Upper lobe of right lung (tissue), 1 donor: Measurements from ENCODE around the gene PLEKHG7. TPM values are rescaled to one million over a fixed set of nuclear protein-coding genes. Genes with fewer than 3 reads are reported as not detected.
A peak's percentile ranks its signal among the peaks of the same experiment; 100 is the strongest.
"Not testable (repeated sequence)": the region's sequence is repeated elsewhere in the genome, so short reads cannot be mapped to it uniquely, and the experiment has no call there.

Experiments used
- ATAC-seq: fragments of 200-7000 bp; cut with Tn5 transposase; one replicate; pipeline ENCODE4 v1.9.1; 2020; ENCODE audit warnings: mild to moderate bottlenecking, moderate library complexity
- DNase-seq: peaks from one replicate; pipeline ENCODE4 v3.0.0-alpha.2; 2020
- H3K27ac ChIP-seq: fragments of 200-600 bp; one replicate; pipeline ENCODE4 v1.8.0; 2022
- H3K27me3 ChIP-seq: fragments of 200-600 bp; one replicate; pipeline ENCODE4 v1.8.0; 2022; ENCODE audit warnings: mild to moderate bottlenecking
- H3K36me3 ChIP-seq: fragments of 200-600 bp; one replicate; pipeline ENCODE4 v1.8.0; 2022
- H3K4me1 ChIP-seq: fragments of 200-600 bp; one replicate; pipeline ENCODE4 v1.8.0; 2022
- H3K4me3 ChIP-seq: fragments of 200-600 bp; one replicate; pipeline ENCODE4 v1.8.0; 2022; ENCODE audit warnings: mild to moderate bottlenecking
- H3K9me3 ChIP-seq: fragments of 200-600 bp; one replicate; pipeline ENCODE4 v1.8.0; 2022
- intact Hi-C: fragments of 100-400 bp; cut with DNase I; formaldehyde crosslinking; loops from one replicate; pipeline ENCODE4 v1.11.0; 2022
- long read RNA-seq: library from polyadenylated mRNA; unstranded; transcript quantifications from one replicate; pipeline ENCODE4 v2.0.0, GENCODE V29; 2021
- total RNA-seq: library from RNA; stranded (reverse); fragmentation: NEBNext Ultra II Directional; extraction: Animal tissue kit (Norgen Biotek cat#: 25700); gene quantifications from one replicate; pipeline ENCODE4 v1.2.1, GENCODE V29; 2021
- TF ChIP-seq, protein P1 (sequence below): fragments of 200-600 bp; IDR thresholded peaks from one replicate; pipeline ENCODE4 v1.8.0; 2022; ENCODE audit warnings: antibody characterized with exemption
- donor health status: DM: no; HTN: yes; CAD: no; lungs with severe emphysema.

Gene PLEKHG7, protein sequence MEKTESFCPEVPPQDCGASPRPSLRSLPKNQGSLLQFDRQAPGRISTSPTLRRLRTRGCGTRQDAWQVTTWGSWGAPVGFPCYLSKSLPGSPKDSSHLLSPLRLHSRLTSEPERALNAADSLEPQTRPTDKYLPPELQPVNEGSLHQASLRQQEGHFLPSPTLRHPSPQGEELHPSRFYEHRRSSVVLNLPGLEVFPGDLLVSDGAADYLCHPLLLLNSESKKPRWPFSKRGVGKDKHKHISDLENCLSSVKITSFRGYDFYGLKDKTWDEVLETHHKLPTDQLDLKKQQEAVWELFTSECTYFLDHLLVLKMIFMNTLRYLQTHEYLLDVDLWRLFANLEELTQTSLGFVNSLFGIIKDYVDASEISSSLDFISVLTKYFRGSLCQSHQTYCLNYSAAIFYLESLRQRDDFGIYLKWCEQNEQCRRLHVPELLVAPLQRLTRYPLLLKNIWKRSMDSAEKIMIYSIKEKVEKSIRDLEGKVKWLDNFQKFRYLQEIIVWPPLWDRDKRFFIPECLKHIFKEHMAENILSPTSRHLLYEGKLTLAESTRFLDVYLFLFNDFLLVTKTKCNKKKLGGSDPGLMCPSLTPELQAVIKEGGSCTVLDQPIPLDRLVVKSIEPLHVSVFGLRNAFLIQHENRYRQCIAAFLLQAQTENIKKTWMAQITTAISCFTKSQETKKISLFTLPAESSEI
- not detected for total RNA-seq
- long read RNA-seq: 0 reads

DNA sequence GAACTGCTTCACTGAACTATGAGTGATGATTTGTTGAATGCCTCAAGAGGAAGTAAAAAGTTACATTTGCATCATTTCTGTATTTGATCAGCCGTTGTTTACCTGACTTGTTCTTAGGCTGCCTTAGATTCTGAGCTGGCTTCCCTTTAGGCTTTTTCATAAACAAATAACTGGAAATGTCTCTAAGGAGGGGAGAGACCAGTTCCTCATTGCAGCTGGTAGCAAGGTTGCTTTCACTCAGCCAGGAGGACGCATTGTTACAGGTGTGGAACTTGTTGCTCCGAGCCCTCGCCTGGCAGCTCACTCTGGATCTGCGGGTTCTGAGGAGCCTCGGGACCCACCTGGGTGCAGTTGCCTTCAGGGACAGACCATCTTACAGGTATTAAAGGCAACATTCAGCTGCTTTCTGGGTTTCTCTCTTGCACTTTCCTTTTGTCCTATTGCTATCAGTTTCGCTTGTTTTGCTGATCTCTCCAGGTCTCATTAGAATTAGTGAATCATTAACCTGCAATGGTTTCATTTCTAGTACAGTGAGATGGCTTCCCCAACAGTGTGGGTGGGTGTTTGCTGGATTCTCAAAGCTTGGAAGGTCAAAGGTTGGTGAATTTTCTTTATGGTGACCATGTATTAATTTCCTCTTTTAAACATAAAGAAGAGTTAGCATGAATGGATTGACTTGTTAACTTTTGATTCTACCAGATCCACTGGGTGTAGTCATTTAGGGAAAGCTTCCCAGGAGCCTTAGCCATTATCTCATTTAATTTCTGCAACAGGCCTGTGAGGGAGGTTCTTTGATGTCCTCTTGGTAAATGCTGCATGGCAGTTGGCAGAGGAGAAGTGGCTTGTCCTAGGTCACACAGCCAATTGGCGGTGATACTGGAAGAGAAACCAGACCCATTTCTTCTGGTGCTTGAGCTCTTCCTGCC, at the start of gene PLEKHG7:
PLEKHG7 (plus strand) TSS at position 236 of the 926 bp plus-strand sequence. CDS start 3,643 bp downstream, outside the sequence.
- no peaks in the 10 kb centered on the region for H3K36me3 ChIP-seq
- TF ChIP-seq, protein P1, sequence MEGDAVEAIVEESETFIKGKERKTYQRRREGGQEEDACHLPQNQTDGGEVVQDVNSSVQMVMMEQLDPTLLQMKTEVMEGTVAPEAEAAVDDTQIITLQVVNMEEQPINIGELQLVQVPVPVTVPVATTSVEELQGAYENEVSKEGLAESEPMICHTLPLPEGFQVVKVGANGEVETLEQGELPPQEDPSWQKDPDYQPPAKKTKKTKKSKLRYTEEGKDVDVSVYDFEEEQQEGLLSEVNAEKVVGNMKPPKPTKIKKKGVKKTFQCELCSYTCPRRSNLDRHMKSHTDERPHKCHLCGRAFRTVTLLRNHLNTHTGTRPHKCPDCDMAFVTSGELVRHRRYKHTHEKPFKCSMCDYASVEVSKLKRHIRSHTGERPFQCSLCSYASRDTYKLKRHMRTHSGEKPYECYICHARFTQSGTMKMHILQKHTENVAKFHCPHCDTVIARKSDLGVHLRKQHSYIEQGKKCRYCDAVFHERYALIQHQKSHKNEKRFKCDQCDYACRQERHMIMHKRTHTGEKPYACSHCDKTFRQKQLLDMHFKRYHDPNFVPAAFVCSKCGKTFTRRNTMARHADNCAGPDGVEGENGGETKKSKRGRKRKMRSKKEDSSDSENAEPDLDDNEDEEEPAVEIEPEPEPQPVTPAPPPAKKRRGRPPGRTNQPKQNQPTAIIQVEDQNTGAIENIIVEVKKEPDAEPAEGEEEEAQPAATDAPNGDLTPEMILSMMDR: no peak
- no peaks in the 10 kb centered on the region for H3K9me3 ChIP-seq
- ATAC-seq: peak; percentile 71
- intact Hi-C loops: no loop called here
- no peak within 1 kb of the TSS for H3K27ac ChIP-seq
- no peaks in the 10 kb centered on the region for H3K27me3 ChIP-seq
- H3K4me1 ChIP-seq: no peaks in the 10 kb centered on the region
- no peak for DNase-seq
- H3K4me3 ChIP-seq: peak within 1 kb of the TSS; percentile 39

DNA sequence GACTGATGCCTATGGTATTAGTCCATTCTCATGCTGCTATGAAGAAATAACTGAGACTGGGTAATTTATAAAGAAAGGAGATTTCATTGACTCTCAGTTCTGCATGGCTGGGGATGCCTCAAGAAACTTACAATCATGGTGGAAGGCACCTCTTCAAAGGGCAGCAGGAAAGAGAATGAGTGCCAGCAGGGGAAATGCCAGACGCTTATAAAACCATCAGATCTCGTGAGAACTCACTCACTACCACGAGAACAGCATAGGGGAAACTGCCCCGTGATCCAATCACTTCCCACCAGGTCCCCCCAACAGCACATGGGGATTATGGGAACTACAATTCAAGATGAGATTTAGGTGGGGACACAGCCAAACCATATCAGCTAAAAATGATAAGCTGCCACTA, 48.5 kb upstream of the PLEKHG7 start:
- not testable (repeated sequence) for DNase-seq

DNA sequence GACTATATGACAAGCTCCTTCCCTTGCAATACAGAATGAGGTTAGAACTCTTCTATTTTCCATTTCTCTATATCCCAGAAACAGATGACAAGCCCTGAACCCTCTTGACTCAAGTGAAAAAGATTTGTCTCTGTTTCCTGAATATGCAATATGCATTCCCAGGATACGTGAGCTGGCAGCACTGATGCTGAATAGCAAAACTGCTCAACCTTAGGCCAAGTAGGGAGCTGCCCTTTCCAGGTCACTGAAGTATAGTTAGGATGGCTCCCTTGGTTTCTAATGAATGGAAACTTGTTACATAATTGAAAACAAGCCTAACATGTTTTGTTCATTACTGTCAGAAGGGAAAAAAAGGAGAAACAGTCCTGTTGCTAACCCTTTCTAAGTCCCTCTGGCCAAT, 47.9 kb upstream of the PLEKHG7 start:
- Histone ChIP-seq H3K36me3 (no peaks in the 10 kb centered on the region), H3K4me1 (no peaks in the 10 kb centered on the region), H3K27me3 (no peaks in the 10 kb centered on the region), H3K4me3 (no peak overlapping the region), H3K9me3 (no peaks in the 10 kb centered on the region), H3K27ac (no peak overlapping the region)
- DNase-seq: no peak
- TF ChIP-seq, protein P1: no peak
- no peak for ATAC-seq
- intact Hi-C loops: no loop called here

More for the DNA sequence above, 48.5 kb upstream of the PLEKHG7 start:
- H3K27ac ChIP-seq, H3K4me3 ChIP-seq, H3K9me3 ChIP-seq, intact Hi-C loops, H3K27me3 ChIP-seq, H3K36me3 ChIP-seq, H3K4me1 ChIP-seq, ATAC-seq: not testable (repeated sequence)

DNA sequence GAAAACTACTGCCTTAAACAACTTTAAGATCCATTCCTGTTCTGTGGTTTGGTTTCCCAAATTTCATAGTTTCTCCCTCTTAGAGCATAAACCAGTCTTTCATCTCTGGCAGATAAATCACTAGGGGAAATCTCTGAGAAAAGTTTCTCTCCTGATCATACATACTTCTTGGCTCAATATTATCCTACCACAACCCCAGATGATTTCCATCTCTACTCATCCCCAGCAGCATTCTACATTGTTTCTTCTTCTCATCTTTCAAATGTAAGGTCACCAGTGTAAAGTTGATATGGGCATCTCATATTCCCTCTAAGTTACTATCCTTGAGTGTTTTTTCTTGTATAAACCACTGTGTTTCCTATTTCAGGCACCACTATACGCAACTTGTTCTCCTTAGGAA, 45.9 kb upstream of the PLEKHG7 start:
- TF ChIP-seq, protein P1: no peak
- no peak for DNase-seq
- no peak for ATAC-seq
- no peak overlapping the region for H3K4me3 ChIP-seq
- intact Hi-C loops: no loop called here
- H3K27ac ChIP-seq: no peak overlapping the region
- H3K9me3 ChIP-seq: no peaks in the 10 kb centered on the region
- no peaks in the 10 kb centered on the region for H3K4me1 ChIP-seq
- H3K27me3 ChIP-seq: no peaks in the 10 kb centered on the region
- H3K36me3 ChIP-seq: no peaks in the 10 kb centered on the region

DNA sequence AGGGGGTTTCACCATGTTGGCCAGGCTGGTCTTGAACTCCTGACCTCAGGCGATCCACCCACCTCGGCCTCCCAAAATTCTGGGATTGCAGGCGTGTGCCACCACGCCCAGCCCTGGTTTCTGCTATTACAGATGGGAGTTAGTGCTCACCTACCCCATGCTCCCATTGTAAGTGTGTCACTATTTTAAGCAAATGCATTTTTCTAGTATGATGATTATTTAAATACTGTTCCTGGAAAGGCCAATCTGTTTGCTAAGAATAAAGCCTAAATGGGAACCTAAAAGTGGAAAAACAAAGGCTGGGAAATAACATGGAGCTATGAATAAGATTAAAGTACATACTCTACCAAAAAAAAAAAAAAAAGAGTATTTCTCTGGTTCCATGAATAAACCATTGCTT, 45.0 kb upstream of the PLEKHG7 start:
- Histone ChIP-seq H3K36me3 (no peaks in the 10 kb centered on the region), H3K27me3 (no peaks in the 10 kb centered on the region), H3K4me3 (no peak overlapping the region), H3K9me3 (no peaks in the 10 kb centered on the region), H3K4me1 (no peaks in the 10 kb centered on the region), H3K27ac (no peak overlapping the region)
- intact Hi-C loops: no loop called here
- ATAC-seq (no peak), DNase-seq (no peak)
- TF ChIP-seq, protein P1: no peak
